NCI-H510A (cell line): Measurements from ENCODE around the gene RNF166.

Experiments used
- DNase-seq: peaks from one replicate; lab custom pipeline; 2025; lab: John Stamatoyannopoulos, UW

RNF166 gene

GRCh38 chr16:88692861-88693260 is 13.3 kb downstream of the RNF166 start:
- DNase-seq = no peak

- no peak for DNase-seq
Observed at GRCh38 chr16:88691924-88692560, 14.2 kb downstream of the RNF166 start.

- no peak for DNase-seq
Observed at GRCh38 chr16:88691129-88691813, 14.9 kb downstream of the RNF166 start.

GRCh38 chr16:88690341-88691128 is 15.7 kb downstream of the RNF166 start:
- DNase-seq = no peak

GRCh38 chr16:88688013-88688778 is 18.0 kb downstream of the RNF166 start:
- DNase-seq = peak; percentile 72

GRCh38 chr16:88687676-88688012 is 18.6 kb downstream of the RNF166 start:
- no peak for DNase-seq

GRCh38 chr16:88687254-88687576 is 19.0 kb downstream of the RNF166 start:
- DNase-seq = no peak

- DNase-seq = peak; percentile 78
Observed at GRCh38 chr16:88686439-88687253, 19.6 kb downstream of the RNF166 start, which contains the start of gene SNAI3. Gene SNAI3 (minus strand): TSS chr16:88686507. CDS start chr16:88686406, 101 bp downstream.

- peak; percentile 61 for DNase-seq
Observed at GRCh38 chr16:88686062-88686438, 20.2 kb downstream of the RNF166 start.

GRCh38 chr16:88685156-88686061 is 20.8 kb downstream of the RNF166 start:
- DNase-seq = no peak

- DNase-seq = no peak
Observed at GRCh38 chr16:88684569-88685155, 21.5 kb downstream of the RNF166 start.

GRCh38 chr16:88681709-88682451 is 24.3 kb downstream of the RNF166 start:
- DNase-seq = no peak

- DNase-seq = no peak
Observed at GRCh38 chr16:88681084-88681680, 25.0 kb downstream of the RNF166 start.

- DNase-seq = no peak
Observed at GRCh38 chr16:88680554-88681083, 25.6 kb downstream of the RNF166 start.

- no peak for DNase-seq
Observed at GRCh38 chr16:88678224-88678979, 27.8 kb downstream of the RNF166 start.

GRCh38 chr16:88677721-88678120 is 28.5 kb downstream of the RNF166 start:
- DNase-seq = no peak

GRCh38 chr16:88676502-88677242 is 29.5 kb downstream of the RNF166 start:
- no peak for DNase-seq
